Activated CD4-positive, alpha-beta T cell treated with anti-CD3 and anti-CD28 coated beads for 24 hours (primary cell): ENCODE results near the gene C10orf90.

ENCODE experiments used
- DNase-seq, 2 donors: peaks; one replicate each; pipeline ENCODE4 v3.0.0-alpha.2; 2020; ENCODE audit warnings: low read depth in 2 of 2

The C10orf90 gene

GRCh38 chr10:126632705-126633104 is 37.8 kb downstream of the C10orf90 start:
- DNase-seq: no peak

DNA sequence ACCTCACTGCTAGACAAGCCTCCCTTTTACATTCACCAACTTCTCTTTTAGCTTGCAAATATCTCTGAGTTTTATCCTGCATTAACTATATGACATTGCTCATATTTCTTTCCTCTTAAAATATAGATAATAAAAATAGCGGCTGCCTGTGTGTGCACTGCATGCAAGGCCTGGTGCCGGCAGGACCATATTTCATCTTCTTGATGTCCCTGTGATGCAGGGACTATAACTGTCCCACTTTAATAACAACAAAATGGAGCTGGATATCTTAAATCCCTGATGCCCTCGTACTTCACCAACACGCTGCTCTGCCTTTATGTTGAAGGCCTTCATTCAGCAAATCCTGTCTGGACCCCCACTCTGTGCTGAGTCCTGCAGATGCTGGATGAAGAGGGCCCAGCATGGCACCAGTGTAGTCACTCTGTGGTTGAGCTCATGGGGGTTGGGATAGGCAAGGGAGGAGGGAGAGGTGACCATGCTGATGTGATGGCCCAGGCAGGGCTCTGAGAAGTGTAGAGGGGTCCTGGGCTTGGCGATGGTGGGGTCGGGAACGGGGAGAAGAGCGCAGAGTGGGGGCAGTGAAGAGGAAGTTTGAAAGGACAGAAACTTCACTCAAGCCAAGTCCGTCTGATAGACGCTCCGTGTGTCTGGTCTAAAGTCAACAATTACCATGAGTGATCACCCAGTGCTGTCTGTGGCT is 40.4 kb downstream of the C10orf90 start:
- DNase-seq: no peak

- DNase-seq: no peak
Measured at GRCh38 chr10:126628746-126629145, 41.7 kb downstream of the C10orf90 start.

GRCh38 chr10:126621846-126622245 is 48.6 kb downstream of the C10orf90 start:
- no peak for DNase-seq

GRCh38 chr10:126618466-126618865 is 52.0 kb downstream of the C10orf90 start:
- no peak for DNase-seq

DNA sequence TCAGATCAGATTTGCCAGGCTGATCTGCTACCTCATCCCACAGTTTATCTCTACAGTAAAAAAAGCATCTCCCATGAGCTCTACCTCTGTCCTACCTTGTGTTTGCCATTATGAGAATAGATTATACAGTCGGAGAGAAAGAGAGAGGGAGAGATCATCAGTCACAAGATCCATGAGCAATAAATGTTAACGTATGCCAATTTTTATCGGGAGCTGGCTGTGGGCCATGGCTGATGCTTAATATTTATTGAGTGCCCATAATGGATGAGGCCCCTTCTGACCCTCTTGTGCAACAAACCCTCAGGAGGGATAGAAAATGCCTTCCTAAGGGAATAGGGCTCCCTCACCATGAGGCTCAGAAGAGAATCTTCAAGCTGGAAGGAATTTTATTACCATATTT is 52.8 kb downstream of the C10orf90 start:
- no peak for DNase-seq

DNA sequence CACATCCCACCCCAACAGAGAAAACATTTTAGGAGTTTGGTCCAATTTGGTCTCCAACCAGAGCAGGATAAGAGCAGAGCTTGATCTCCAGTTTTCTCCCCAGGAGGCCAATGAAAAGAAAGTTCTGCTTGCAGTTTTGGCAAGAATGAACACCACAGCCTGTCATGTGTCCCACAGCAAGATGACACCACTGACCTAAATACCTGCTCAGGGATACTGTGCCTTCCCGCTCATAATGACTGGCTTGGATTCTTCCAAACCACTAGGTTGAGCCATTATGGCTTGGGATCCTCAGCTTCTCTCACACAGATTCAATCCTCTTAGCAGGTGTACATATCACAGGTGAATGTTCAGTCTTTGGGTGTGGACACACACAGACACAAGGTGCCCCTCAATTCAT is 53.3 kb downstream of the C10orf90 start:
- DNase-seq: no peak

- DNase-seq: no peak
Measured at GRCh38 chr10:126616737-126617136, 53.8 kb downstream of the C10orf90 start.

DNA sequence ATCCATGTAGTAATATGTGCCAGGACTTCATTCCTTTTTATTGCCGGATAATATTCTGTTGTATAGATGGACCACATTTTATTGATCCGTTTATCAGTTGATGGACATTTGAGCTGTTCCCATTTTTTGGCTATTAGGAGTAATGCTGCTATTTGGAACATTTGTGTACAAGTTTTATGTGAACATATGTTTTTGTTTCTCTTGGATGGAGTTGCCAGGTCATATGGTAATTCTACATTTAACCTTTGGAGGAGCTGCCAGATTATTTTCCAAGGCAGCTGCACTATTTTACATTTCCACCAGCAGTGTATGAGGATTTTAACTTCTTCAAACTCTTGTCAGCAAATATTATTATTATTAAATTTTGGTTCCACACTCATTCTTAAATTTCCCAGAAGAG is 59.2 kb downstream of the C10orf90 start:
- no peak for DNase-seq

DNA sequence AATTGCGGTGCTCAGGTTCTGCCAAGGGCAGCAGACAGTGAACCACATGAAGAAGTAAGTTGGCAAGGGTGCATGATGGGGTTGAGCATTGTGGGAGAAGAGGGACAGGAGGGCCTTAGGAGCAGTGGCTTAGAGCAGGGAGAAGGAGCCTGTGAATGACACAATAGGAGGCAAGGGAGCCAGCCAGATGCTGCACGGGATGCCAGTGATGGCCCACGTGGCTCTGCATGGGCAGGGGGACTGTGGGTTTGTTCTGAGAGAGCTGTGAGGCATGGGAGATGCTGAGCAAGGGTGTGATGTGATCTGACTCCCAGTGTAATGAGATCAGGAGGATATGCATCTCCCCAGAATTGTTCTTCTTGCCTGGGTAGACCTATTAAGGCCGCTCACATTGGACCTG is 60.9 kb downstream of the C10orf90 start:
- no peak for DNase-seq

DNA sequence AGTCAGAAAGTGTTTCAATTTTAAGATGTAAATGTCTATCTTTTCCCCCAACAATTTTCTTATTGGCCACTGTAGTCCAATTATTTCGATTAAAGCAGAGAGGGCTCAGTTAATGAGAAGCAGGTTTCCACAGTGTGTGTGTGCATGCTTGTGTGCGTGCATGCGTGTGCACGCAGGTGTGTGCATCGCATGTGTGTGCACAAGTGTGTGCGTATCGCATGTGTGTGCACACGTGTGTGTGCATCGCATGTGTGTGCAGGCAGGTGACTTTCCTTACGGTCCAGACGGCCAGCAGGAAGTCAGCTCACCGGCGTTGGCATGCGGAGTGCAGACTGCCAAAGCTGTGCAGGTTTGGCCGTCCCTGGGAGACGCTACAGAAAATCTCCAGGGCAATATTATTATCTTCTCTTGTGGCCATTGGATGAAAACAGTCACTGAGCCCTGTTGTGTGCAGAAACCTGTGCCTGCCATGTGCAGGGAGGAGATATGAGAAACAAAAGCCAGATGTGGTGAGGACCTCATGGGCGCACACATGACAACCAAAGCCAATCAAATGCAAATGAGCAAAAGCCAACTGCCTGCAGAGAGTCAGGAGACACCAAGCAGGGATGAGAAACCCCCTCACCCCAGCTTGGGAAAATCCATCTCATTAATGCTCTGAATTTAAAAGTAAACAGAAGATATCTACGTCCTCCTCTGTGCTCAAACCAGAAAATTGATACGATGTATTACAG is 70.4 kb downstream of the C10orf90 start:
- no peak for DNase-seq

DNA sequence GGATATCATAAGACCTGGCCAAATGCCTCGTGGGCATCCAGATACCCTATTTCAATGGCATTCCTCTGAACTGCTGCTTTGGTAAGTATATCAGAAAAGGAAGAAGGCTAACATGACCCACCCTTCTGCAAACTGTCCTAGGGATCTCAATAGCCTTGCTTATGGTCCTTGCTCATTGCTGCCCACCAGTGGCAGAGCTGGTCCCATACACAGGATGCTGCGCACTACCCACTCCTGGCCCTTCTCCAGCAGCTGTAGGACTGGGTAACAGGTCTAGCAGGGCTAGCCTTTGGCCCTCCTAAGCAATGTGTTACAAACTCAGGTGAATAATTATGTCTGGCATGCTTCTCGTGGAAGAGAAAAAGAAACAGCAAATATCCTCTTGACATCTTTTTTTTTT is 72.5 kb downstream of the C10orf90 start:
- DNase-seq: no peak

DNA sequence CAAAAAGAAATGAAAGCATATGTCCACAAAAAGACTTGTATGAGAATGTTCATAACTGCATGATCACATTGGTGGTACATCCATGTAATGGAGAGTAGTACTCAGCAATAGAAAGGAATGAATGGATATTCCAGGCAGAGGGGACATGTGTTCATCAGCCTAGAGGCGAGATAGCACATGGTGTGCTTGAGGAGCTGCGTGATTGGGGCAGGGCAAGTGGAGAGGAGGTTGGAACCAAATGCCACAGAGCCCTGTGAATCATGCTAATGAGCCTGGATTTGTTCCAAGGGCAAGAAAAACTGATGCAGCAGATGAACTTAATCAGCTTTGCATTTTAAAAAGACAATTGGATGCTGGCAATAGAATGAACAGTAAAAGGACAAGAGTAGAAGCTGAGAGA is 73.3 kb downstream of the C10orf90 start:
- DNase-seq: no peak

DNA sequence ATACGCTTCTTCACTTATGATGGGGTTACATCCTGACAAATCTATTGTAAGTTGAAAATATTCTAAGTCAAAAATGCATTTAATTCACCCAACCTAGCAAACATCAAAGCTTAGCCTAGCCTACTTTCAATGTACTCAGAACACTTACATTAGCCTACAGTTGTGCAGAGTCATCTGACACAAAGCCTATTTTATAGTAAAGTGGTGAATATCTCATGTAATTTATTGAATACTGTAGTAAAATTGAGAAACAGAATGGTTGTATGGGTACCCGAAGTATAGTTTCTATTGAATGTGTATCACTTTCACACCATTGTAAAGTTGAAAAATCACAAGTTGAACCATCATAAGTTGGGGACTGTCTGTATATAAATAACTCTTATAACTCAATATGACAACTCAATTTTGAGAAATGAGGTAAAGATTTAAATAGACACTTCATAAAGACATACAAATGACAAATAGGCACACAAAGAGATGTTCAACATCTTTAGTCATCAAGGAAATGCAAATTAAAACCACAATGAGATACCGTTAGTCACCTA is 73.9 kb downstream of the C10orf90 start:
- DNase-seq: no peak

DNA sequence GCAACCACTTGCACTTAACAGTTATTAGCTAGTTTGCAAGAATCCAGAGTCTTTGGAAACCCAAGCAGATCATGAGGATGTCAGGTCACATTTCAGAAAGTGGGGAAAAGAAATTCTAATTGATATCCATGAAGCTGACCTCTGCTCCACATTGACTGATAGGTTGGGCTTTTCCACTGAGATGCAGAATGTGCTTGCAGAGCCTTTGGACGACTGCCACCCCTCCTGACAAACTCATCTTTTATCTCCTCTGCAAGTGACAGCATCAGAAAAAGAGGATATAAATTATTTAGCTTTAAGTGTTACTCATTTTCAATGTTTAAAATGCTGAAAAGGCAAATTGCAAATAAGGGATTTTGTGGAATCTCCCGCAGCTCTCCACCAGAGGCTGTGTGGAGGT is 75.3 kb downstream of the C10orf90 start:
- DNase-seq: no peak

- no peak for DNase-seq
Measured at GRCh38 chr10:126593968-126594701, 76.4 kb downstream of the C10orf90 start.

GRCh38 chr10:126592901-126593300 is 77.6 kb downstream of the C10orf90 start:
- DNase-seq: no peak

GRCh38 chr10:126588024-126588423 is 82.5 kb downstream of the C10orf90 start:
- DNase-seq: no peak

DNA sequence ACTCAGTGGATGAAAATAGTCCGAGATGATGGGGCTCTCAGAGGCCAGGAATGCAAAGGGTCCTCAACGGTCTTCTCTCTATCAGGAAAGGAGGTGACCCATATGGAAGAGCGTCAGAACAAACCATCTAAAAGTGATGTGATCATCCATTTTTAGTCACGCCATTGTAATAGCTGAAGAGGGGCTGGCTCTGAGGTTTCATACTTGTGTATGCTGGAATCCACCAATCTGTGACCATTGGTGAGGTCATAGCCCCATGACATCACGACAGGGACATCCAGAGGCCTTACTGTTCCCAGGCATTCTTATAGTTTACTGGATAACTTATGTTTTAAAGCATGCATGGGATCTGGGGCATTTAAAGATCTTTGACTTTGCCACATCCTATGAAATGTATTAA is 83.6 kb downstream of the C10orf90 start:
- DNase-seq: no peak

- no peak for DNase-seq
Measured at GRCh38 chr10:126586128-126586527, 84.4 kb downstream of the C10orf90 start.

GRCh38 chr10:126585249-126586017 is 85.1 kb downstream of the C10orf90 start:
- no peak for DNase-seq

DNA sequence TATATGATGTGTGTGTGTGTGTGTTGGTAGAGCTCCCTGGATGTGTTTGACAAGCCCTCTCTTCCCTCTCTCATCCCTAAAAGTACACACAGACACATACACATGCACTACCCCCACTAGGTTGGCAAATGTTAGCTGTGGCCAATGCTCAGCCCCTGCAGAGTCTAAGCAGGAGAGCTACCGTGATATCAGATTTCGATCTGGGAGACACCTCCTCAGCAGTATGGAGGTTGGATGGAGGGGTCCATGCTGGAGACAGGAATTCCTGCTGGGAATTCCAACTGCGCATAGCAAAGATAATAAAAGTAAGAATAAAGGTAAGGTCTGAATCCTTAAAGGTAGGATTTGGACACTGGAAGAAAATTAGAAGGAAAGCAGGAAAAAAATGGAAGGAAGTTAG is 85.7 kb downstream of the C10orf90 start:
- no peak for DNase-seq
